GM10847 (cell line): ENCODE measurements around the gene DAPP1.

ENCODE experiments used
- POLR2A ChIP-seq: IDR thresholded peaks from 2 replicates; pipeline ENCODE4 v1.6.1; 2011; ENCODE audit not compliant: insufficient read length; ENCODE audit errors: extremely low read depth

The DAPP1 gene

DNA sequence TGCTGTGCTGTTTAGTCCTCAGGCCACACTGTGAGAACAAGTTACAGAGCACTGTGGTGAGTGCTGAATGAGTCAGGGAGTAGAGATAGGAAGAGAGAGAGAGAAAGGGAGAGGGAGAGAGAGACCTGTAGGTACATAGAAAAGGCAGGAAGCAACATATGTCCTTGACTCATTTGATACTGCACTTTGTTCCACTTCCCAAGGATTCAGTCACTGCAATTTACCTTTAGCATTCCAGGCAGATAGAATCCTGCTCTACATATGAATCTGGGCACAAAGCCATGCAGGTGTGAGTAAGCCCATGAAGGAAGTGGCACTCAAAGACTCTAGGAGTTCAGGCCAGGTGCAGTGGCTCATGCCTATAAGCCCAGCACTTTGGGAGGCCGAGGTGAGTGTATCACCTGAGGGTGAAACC is 1.0 kb upstream of the DAPP1 start:
- no peak for TF ChIP-seq POLR2A

DNA sequence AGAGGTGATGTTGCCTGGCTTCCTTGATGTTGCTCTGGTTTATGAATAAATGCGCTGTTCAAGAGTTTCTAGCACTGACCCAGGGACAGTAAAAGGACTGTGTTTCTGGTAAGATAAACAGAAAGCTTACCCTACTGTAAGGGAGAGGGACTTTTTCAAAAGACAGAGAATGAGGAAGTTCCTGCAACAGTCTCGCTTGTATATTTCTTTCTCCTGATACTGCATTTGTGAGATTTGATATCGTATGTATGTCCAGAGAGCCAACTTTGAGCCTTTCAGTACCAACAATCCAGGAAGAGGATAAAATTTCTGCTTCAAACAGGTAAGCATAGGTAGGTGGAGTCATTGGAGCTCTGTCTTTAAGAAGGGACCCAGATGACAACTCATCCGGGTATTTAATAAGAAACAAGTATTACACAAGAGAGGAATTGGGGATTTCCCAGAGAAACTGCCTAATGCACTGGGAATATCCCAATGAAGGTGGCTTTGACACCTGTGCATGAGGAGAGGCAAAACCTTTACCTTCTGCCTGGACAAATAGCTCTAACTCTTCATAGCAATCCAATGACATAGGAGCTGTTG is 773 bp downstream of the DAPP1 start:
- TF ChIP-seq POLR2A, result no peak

DNA sequence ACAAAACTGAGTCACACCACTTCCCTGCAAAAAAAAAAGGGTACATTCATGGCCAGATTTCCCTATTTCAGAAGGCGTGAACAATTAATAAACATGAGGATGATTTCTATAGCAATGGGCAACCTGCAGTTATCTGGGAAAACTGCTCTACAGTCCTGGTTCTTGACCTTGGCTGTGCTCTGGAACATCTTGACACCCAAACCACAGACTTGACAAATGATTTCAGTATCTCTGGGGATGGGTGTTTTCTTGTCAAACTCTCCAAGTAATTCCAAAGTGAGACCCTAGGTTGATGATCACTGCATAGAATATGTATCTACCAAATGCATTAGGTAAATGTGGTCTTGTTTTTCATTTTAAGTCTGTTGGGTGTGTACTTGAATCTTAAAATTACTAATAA is 2.0 kb downstream of the DAPP1 start:
- no peak for TF ChIP-seq POLR2A

DNA sequence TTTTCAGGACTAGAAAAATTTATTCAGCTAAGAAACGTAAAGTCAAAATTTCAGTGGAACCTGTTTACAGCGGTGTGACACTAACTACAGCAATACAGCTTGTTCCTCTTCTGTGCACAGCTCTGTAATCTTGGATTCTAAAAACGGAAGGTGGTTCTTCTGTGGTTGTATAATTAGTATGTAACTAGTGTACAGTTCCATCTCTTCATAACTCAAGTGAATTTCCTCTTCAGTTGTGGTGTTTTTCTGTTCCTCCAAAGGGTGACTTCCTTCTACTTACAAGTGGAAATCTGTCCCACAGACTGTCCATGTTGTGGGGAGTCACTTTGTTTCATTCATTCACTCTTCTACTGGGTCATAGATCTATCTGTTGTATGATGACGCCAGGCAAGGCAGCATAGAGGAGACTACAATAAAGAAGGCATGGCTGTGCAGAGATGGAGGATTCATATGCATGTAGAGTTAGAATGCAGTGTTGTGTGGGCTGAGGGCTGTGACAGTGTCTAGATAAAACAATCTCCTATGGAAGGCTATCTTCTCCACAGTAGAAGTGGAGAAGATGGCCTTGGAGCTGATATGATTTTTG is 5.4 kb downstream of the DAPP1 start:
- TF ChIP-seq POLR2A, result no peak

DNA sequence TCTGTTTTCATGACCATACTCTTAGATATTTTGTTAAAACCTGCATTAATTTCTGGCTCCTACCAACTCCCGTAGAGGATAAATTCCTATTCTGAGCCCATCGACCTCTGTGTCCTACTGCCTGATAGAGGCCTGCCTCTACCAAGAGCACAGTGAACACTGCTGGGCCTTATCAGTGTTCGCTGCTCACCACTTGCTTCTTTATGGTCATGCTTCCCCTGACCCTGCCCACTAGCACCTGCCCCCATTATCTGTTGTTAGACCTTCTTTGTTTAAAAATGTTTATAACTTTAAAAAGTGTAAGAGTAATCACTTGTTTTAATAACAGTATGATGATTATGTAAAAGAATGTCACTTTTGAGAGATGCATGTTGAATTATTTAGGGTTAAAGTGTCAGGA is 6.1 kb downstream of the DAPP1 start:
- TF ChIP-seq POLR2A, result no peak

DNA sequence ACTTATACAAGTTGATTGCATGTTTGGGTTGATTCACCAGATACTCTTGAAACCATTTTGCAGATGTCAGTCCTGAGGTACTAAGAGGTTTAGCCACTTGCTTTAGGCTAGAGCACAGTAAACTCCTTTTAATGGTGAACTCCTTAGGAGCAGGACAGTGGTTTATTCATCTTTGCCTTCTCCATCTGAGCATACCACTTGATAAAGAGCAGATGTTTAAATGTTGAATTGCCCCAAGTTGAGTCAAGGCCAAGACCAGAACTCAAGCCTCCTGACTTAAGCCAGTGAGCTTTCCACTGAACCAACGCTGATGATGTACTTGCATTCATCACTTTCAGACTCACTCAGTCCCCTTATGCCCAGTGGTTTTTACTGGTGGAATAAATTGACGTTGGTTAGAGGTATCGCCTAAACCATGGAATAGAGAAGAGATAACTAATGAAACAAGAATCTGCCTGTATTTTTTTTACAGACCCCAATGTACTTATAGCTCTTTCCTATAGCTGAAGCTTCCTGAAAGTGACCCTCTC is 7.5 kb downstream of the DAPP1 start:
- TF ChIP-seq POLR2A, result no peak

DNA sequence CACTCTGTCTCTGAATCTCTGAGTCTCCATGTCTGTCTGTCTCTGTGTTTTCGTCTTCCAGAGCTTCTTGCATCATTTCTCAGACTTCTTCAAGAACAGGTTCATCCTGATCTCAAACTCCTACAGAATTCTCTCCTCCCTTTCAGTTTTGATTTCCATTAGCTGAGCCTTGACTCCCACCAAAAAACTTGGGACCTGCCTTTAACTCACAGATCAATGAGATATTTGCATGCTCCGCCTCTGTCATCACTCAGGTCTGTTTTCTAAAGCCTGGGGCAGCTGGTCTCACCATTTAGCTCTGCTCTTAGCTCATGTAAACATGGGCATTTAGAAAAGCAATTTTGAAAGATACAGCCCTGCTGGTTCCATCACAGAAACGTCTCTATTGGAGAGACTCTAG is 8.6 kb downstream of the DAPP1 start:
- no peak for TF ChIP-seq POLR2A

DNA sequence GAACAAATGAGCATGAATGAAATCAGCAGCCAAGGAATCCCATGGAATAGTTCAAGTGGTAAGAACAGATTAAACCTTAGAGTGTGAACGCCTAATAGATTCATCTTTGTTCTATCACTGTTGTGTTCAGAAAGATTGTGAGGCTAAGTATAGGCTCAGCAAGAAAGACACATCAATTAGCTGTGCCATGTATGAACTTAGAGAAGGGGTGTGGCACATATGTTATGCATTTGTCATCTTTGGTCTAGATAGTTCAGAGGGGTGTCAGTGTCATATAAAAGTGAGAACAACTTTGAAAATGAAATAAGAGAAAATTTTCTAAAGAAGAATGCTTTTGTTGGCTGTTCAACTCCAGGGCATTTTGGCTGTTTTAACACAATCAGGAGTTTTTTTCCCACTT is 9.4 kb downstream of the DAPP1 start:
- no peak for TF ChIP-seq POLR2A

DNA sequence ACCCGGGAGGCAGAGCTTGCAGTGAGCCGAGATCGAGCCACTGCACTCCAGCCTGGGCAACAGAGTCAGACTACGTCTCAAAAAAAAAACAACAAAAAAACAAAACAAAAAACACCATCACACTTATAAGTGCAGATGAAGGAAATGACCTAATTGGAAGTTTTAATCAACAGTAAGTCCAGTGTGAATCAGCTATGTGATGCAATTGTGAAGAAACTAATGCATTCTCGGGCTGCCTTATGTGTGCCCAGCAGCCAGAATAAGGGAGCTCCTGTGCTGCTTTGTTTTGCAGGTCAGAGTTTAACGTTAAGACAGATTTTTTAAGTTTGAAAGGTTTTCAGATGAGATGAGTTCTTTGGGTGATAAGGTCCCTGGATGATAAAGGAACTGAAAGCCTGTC is 10.8 kb downstream of the DAPP1 start:
- TF ChIP-seq POLR2A, result no peak

DNA sequence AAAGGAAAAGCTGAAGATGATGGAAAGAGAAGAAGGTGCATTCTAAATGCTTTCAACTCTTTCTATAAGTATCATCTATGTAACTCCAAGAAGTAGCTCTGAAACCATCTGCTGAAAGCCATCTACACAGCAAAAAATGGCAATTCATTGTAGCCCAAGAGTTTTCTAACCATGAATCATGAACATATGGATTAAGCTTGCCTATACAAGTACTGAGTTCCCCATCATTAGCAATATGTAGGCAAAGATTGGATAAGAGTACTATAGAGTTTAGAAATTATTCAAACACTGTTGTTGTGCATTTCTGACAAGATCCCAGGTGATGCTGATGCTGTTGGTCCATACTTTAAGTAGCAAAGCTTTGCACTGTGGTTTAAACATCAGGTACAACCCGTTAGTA is 11.2 kb downstream of the DAPP1 start:
- no peak for TF ChIP-seq POLR2A

DNA sequence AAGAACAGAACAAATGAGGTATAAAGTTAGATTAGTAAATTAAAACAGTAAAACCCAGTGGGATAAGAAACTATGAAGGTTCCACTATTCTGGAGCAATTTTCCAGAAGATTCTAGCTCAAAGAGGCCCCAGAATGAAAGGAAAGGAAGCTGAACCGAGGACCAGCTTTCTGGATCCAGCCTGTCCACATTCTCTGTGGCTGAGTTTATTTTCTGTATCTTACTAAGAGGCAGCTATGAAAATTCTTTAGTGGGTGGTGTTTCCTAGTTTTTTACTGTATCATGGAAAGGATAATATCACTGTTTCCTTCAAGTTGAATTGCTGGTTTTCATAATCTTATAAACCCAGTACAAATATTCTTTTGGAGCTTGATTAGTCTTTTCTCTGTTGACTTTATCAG is 11.8 kb downstream of the DAPP1 start:
- TF ChIP-seq POLR2A, result no peak

DNA sequence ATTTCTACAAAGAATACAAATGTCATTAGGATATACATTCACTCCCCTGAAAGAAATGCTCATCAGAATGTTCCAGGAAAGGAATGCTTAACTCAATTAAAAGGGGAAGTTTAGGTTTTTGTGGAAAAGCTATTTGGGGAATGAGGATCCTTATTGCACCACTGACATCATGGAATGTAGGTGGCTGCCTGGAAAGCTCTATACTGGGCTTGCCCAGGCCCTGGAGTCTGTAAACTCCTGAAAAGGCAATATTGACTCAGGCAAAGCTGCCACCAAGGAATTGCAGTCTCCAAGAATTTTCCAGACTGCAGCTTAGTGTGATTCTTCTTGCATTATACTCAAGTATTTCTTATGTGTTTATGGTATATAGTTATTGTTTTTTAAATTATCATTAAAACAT is 15.7 kb downstream of the DAPP1 start:
- TF ChIP-seq POLR2A, result no peak

DNA sequence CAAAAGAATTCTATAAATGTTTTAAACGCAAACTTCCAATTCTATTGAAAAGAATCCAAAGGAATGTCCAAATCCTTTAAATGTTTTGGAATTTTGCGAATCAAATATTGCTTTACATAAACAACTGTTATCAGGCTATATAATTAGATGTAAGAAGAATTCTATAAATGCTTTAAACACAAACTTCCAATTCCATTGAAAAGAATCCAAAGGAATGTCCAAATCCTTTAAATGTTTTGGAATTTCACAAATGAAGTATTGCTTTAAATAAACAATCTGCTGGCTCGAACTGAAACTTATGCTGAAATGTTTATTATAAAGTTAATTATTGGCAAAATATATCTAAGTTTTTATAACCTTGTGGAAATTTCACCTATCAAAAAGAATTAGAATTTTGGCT is 16.1 kb downstream of the DAPP1 start:
- no peak for TF ChIP-seq POLR2A

DNA sequence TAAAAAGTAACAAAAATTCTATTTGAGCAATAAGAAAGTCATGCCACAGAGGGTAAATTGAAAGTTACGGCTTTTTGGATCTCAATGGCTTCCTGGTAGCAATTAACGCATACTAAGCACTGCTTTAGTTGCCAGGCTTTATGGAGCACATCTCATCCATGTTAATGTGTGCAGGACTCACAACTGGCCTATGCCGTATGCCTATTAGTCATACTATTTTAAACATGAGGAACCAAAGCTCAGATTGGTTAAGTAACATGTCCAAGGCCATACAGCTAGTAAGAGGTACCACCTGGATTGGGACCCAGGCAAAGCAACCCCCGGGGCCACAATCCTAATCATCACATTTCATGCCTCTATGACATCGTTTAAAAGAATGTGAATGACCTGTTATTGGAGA is 17.1 kb downstream of the DAPP1 start:
- no peak for TF ChIP-seq POLR2A

DNA sequence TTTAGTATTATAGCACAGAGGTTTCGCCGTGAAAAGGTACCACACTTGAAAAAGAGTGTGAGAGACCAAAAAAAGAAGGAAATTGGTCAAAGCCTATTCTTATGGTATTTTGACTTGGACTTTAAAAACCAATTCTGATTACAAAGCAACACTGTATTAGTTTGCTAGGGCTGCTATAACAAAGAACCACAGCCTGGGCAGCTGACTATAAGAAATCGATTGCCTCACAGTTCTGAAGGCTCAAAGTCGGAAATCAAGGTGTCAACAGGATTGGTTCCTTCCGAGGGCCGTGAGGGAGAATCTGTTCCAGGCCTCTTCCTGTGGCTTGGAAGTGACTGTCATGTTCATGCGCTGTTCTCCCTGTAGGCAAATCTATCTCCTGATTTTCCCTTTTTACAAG is 17.9 kb downstream of the DAPP1 start:
- TF ChIP-seq POLR2A, result no peak

DNA sequence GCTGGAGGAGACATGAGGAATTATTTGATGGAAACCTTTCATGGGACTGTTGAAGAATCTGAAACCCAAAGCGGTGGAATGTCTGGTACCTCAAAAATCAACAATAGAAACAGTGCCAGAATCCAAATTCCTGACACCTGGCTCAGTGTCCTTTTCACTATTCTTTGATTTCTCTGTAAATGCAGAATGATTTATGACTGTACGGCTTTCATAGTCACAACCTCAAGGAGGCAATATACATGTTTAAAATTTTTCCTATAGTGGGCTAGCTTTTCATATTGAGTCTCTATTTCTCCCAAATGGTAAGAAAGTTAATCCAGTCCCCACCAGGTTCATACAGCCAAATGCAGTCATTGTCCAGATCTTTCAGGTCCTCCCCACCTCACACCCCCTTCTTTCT is 19.3 kb downstream of the DAPP1 start:
- no peak for TF ChIP-seq POLR2A

DNA sequence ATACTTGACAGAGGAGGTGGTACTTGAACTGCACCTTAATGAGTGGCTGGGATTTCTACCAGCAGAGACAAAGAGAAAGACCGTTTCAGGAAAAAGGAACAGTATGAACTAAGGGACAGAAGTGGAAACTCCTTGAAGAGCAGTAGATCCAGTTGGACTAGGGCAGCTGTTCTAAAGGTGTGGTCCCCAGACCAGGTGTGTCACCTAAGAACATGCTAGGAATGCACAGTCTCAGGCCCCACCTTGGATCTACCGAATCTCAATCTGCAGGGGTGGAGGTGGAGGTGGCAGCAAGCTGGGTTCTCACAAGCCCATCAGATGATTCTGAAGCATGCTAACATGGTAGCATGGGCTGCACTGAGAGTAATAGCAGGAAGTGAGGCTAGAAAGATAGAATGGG is 22.3 kb downstream of the DAPP1 start:
- no peak for TF ChIP-seq POLR2A

DNA sequence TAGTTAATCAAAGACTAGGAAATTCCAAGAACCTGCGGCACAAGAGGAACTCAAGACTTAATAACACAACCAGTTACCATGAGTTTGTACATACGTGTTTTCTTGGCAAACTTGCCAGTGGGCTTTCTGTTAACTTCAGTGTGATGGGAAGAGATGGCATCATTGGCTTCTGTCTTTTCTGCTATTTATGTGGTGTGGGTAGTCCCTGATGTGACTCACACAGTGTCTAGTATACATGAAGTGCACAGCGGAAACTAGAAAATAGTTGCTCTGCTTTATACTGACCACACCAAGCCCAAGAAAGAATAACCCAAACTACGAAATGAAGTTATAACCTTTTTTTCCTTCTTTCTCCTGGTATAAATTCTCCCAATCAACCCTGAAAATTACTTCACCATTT is 24.5 kb downstream of the DAPP1 start:
- no peak for TF ChIP-seq POLR2A

DNA sequence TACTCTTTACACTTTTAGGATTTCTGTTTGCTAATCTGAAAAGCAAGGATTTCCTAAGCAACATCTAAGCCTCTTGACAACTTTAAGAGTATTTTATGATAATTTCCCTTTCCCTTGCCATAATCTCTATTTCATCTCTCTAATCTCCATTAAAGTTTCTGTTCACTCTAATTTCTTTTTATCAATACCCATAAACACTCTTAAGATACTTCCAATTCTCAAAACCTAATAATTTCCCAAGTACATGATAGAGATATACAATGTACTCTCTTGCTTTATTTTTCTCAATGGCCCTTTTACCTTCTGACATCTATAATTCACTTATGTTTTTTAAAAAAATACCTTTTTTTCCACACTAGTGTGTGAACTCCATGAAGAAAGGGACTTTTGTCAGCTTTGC is 26.8 kb downstream of the DAPP1 start:
- TF ChIP-seq POLR2A, result no peak
